Panc1 (cell line): ENCODE results near the gene CDCP1. TPM values are rescaled to one million over a fixed set of nuclear protein-coding genes. Genes with fewer than 3 reads are reported as not detected.

Source experiments
- ATAC-seq: fragments of 200-7000 bp; cut with Tn5 transposase; 2 replicates; pipeline ENCODE4 v1.9.1; 2020; ENCODE audit warnings: mild to moderate bottlenecking, moderate library complexity
- BruUV-seq: library from RNA; stranded (reverse); fragments of 400-500 nt; replicated peaks from 2 replicates; lab custom pipeline; 2021; lab: Mats Ljungman, UMichigan
- CTCF ChIA-PET: fragments of 300-600 bp; sonication (Branson Sonifier 250); formaldehyde crosslinking; loops from one replicate; lab custom pipeline; 2022; ENCODE audit warnings: antibody characterized with exemption; lab: Charles Lee
- POLR2A ChIA-PET: fragments of 300-600 bp; sonication (Branson Sonifier 250); formaldehyde crosslinking; loops from one replicate; lab custom pipeline; 2022; ENCODE audit warnings: antibody characterized with exemption; lab: Charles Lee
- DNase-seq: peaks from one replicate; pipeline ENCODE4 v3.0.0-alpha.2; 2010; ENCODE audit warnings: low read depth, low spot score
- H3K27ac ChIP-seq: 2 replicates; pipeline ENCODE4 v1.5.1; 2011; ENCODE audit warnings: mild to moderate bottlenecking, low read length, inconsistent platforms
- H3K27me3 ChIP-seq: fragments of 200-500 bp; sonication (Bioruptor generic); 2 replicates; pipeline ENCODE4 v1.6.0; 2014; ENCODE audit warnings: low read length, inconsistent platforms; ENCODE audit not compliant: control insufficient read depth, insufficient read depth
- H3K36me3 ChIP-seq: fragments of 200-500 bp; sonication (Bioruptor generic); 2 replicates; pipeline ENCODE4 v1.5.1; 2014; ENCODE audit warnings: inconsistent platforms, mild to moderate bottlenecking, low read length, moderate library complexity; ENCODE audit not compliant: control insufficient read depth, insufficient read depth
- H3K4me1 ChIP-seq: 2 replicates; pipeline ENCODE4 v1.5.1; 2011; ENCODE audit warnings: inconsistent platforms, mild to moderate bottlenecking, low read length, moderate library complexity; ENCODE audit not compliant: control insufficient read depth, insufficient read depth
- H3K4me3 ChIP-seq, 2 experiments: 2 replicates each; pipeline ENCODE4 v1.5.1; 2011 to 2012; ENCODE audit warnings: low read depth in 2 of 2, low read length in 2 of 2, mild to moderate bottlenecking in 2 of 2, inconsistent platforms in 1 of 2, moderate library complexity in 1 of 2
- H3K9me3 ChIP-seq: fragments of 200-500 bp; sonication (Bioruptor generic); 2 replicates; pipeline ENCODE4 v1.5.1; 2014; ENCODE audit warnings: low read depth, mild to moderate bottlenecking, inconsistent platforms, low read length, moderate library complexity; ENCODE audit not compliant: control insufficient read depth, insufficient read depth
- CTCF ChIP-seq: fragments of 450-650 bp; IDR thresholded peaks from 2 replicates; pipeline ENCODE4 v1.5.1; 2017; ENCODE audit warnings: mild to moderate bottlenecking
- POLR2AphosphoS5 ChIP-seq: IDR thresholded peaks from 2 replicates; pipeline ENCODE4 v1.6.1; 2012; ENCODE audit warnings: mild to moderate bottlenecking, low read depth, low read length, moderate library complexity
- SIN3A ChIP-seq: IDR thresholded peaks from 2 replicates; pipeline ENCODE4 v1.6.1; 2012; ENCODE audit warnings: low read depth, mild to moderate bottlenecking, low read length, moderate library complexity, borderline replicate concordance; ENCODE audit not compliant: insufficient read depth
- TCF7L2 ChIP-seq: IDR thresholded peaks from 2 replicates; pipeline ENCODE4 v1.6.1; 2011; ENCODE audit warnings: mild to moderate bottlenecking, low read depth, low read length, inconsistent platforms
- in situ Hi-C: cut with HindIII; loops from 2 replicates; pipeline ENCODE4 v1.10.0; 2016; ENCODE audit warnings: low sequenced_read_pairs, low pct_unique_long_range_greater_than_20kb
- intact Hi-C: fragments of 100-400 bp; cut with micrococcal nuclease; formaldehyde crosslinking; loops from one replicate; pipeline ENCODE4 v1.10.0; 2022; ENCODE audit not compliant: unreplicated experiment
- total RNA-seq: library from RNA; stranded (reverse); gene quantifications from one replicate; pipeline ENCODE4 v1.2.1, GENCODE V29; 2021; ENCODE audit not compliant: unreplicated experiment
- TF ChIP-seq, protein P1 (sequence below), 2 experiments: IDR thresholded peaks; 2 replicates each; pipeline ENCODE4 v1.6.1; 2011 to 2012; ENCODE audit warnings: low read depth in 2 of 2, control low read depth in 1 of 2, low read length in 1 of 2, mild to moderate bottlenecking in 1 of 2, moderate library complexity in 1 of 2; ENCODE audit not compliant: insufficient read depth in 1 of 2

The CDCP1 gene
- total RNA-seq, 1 experiment from 2014 or later: 47.8 TPM

GRCh38 chr3:45093176-45093575 lies 53.0 kb downstream of the CDCP1 start:
- DNase-seq (no peak), ATAC-seq (no peak; the same call in 1 of the 2 replicates)
- intact Hi-C loops: no loop called here
- Histone ChIP-seq H3K9me3 (no peaks in the 10 kb centered on the region), H3K27me3 (no peaks in the 10 kb centered on the region), H3K4me3 (no peak overlapping the region), H3K4me1 (no peaks in the 10 kb centered on the region), H3K27ac (no peak overlapping the region), H3K36me3 (no peaks in the 10 kb centered on the region)
- ChIA-PET POLR2A (no interaction called here), CTCF (interaction anchor here (1.1 kb wide), 1 partner anchor 117 kb away, joined by 3 read pairs; no protein-coding TSS in a partner anchor)
- TF ChIP-seq CTCF (no peak), POLR2AphosphoS5 (no peak)
- no TSS peak for BruUV-seq
- in situ Hi-C loops: no loop called here

DNA sequence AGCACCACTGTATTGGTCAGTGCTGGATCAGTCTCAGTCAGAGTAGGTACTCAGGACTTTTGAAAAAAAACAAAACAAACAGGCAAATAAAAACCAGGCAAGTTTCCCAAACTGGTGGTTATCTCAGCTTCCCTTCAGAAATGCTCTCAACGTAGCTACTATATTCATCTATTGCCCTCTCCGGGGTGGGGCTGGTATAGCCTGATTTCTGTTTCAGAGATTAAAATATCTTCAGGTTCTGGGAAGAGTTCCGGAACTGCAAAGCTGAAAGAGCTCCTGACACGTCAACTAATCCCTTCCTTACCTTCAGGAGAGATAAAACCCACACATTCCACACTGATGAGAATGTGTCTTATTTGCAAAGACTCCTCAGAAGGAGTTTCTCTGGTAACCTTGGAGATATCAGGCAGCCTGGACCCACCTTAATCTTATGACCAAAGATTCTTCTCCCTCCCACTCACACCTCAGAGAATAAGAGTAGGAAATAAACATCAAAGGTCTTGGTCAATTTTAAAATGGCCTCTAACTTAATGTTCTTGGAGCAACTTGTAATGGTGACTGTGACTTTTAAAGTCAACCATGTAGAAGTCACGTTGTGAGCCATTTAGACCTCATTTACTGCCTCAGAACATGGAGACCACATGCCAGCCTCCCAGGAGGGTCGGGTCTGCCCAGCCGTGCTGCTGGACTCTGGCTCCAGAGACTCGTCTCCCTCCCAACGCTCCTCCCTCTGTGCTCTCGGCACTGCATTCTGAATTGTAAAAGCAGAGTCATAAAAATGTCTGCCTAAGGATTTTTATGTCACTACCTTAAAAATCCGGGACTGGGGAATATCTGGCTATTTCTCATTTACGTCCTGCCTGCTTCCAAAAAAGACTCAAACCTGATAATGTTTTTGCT lies 53.8 kb downstream of the CDCP1 start:
- Histone ChIP-seq H3K27me3 (no peaks in the 10 kb centered on the region), H3K4me3 (no peak overlapping the region), H3K36me3 (no peaks in the 10 kb centered on the region), H3K4me1 (no peaks in the 10 kb centered on the region), H3K9me3 (no peaks in the 10 kb centered on the region), H3K27ac (no peak overlapping the region)
- intact Hi-C loops (no loop called here), in situ Hi-C loops (no loop called here)
- ChIA-PET POLR2A (no interaction called here), CTCF (interaction anchor here (1.1 kb wide), 1 partner anchor 118 kb away, joined by 3 read pairs; no protein-coding TSS in a partner anchor)
- no peak for TF ChIP-seq SIN3A
- no peak for TF ChIP-seq CTCF
- TF ChIP-seq, protein P1, sequence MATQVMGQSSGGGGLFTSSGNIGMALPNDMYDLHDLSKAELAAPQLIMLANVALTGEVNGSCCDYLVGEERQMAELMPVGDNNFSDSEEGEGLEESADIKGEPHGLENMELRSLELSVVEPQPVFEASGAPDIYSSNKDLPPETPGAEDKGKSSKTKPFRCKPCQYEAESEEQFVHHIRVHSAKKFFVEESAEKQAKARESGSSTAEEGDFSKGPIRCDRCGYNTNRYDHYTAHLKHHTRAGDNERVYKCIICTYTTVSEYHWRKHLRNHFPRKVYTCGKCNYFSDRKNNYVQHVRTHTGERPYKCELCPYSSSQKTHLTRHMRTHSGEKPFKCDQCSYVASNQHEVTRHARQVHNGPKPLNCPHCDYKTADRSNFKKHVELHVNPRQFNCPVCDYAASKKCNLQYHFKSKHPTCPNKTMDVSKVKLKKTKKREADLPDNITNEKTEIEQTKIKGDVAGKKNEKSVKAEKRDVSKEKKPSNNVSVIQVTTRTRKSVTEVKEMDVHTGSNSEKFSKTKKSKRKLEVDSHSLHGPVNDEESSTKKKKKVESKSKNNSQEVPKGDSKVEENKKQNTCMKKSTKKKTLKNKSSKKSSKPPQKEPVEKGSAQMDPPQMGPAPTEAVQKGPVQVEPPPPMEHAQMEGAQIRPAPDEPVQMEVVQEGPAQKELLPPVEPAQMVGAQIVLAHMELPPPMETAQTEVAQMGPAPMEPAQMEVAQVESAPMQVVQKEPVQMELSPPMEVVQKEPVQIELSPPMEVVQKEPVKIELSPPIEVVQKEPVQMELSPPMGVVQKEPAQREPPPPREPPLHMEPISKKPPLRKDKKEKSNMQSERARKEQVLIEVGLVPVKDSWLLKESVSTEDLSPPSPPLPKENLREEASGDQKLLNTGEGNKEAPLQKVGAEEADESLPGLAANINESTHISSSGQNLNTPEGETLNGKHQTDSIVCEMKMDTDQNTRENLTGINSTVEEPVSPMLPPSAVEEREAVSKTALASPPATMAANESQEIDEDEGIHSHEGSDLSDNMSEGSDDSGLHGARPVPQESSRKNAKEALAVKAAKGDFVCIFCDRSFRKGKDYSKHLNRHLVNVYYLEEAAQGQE (IDR thresholded peaks at IDR 0.05; ENCODE audit: insufficient read depth in 1 of 2, low read depth in 2 of 2, low read length in 1 of 2): no peak
- no peak for TF ChIP-seq POLR2AphosphoS5
- no peak for TF ChIP-seq TCF7L2
- DNase-seq (no peak), ATAC-seq (no peak)
- BruUV-seq: no TSS peak
